Embryonic facial prominence (tissue), 1 donor: ENCODE measurements around the gene EEF1AKMT1.
A peak's percentile ranks its signal among the peaks of the same experiment; 100 is the strongest.

Experiments
- DNase-seq: peaks from one replicate; pipeline ENCODE4 v3.0.0-alpha.2; 2016; ENCODE audit errors: extremely low spot score

Gene EEF1AKMT1

GRCh38 chr13:20773194-20774080 is at the start of gene EEF1AKMT1:
Gene EEF1AKMT1, minus strand, starts transcription at chr13:20773961. Its CDS starts 16,363 bp downstream, at chr13:20757598.
- DNase-seq = peak; percentile 86

- DNase-seq = no peak
These were observed 49.3 kb upstream of the EEF1AKMT1 start for GRCh38 chr13:20823071-20823470.

- no peak for DNase-seq
These were observed 48.6 kb upstream of the EEF1AKMT1 start for GRCh38 chr13:20822406-20822805.

- DNase-seq = no peak
These were observed 46.0 kb upstream of the EEF1AKMT1 start for GRCh38 chr13:20819715-20820114.

- DNase-seq = no peak
These were observed 41.7 kb upstream of the EEF1AKMT1 start for GRCh38 chr13:20815464-20815863.

GRCh38 chr13:20814224-20814910 is 40.6 kb upstream of the EEF1AKMT1 start:
- no peak for DNase-seq

GRCh38 chr13:20812890-20813289 is 39.1 kb upstream of the EEF1AKMT1 start:
- DNase-seq = no peak

- DNase-seq = no peak
These were observed 37.0 kb upstream of the EEF1AKMT1 start for GRCh38 chr13:20810808-20811207.

GRCh38 chr13:20808874-20809273 is 35.1 kb upstream of the EEF1AKMT1 start:
- DNase-seq = no peak

- DNase-seq = no peak
These were observed 29.6 kb upstream of the EEF1AKMT1 start for GRCh38 chr13:20803180-20803965.

- DNase-seq = no peak
These were observed 27.9 kb upstream of the EEF1AKMT1 start for GRCh38 chr13:20801707-20802106.

- DNase-seq = no peak
These were observed 26.1 kb upstream of the EEF1AKMT1 start for GRCh38 chr13:20799726-20800416.

GRCh38 chr13:20798027-20798426 is 24.3 kb upstream of the EEF1AKMT1 start:
- DNase-seq = no peak

- DNase-seq = no peak
These were observed 23.2 kb upstream of the EEF1AKMT1 start for GRCh38 chr13:20796791-20797508.

- no peak for DNase-seq
These were observed 15.9 kb upstream of the EEF1AKMT1 start for GRCh38 chr13:20789665-20790064.

GRCh38 chr13:20788312-20788711 is 14.6 kb upstream of the EEF1AKMT1 start:
- DNase-seq = no peak

GRCh38 chr13:20787180-20787579 is 13.4 kb upstream of the EEF1AKMT1 start:
- no peak for DNase-seq

GRCh38 chr13:20782116-20782708 is 8.5 kb upstream of the EEF1AKMT1 start:
- DNase-seq = no peak

GRCh38 chr13:20780317-20780716 is 6.6 kb upstream of the EEF1AKMT1 start:
- DNase-seq = no peak

- DNase-seq = no peak
These were observed 5.6 kb upstream of the EEF1AKMT1 start for GRCh38 chr13:20779405-20779804.
